GM19397 (cell line): ENCODE data around the gene HDAC4.
"Not testable (repeated sequence)": the region's sequence is repeated elsewhere in the genome, so short reads cannot be mapped to it uniquely, and the experiment has no call there.

ENCODE experiments used
- ATAC-seq: cut with Tn5 transposase; IDR thresholded peaks from one replicate; pipeline ENCODE4 v1.9.1; 2021; ENCODE audit warnings: mild to moderate bottlenecking, moderate library complexity; ENCODE audit not compliant: unreplicated experiment

Gene HDAC4

DNA sequence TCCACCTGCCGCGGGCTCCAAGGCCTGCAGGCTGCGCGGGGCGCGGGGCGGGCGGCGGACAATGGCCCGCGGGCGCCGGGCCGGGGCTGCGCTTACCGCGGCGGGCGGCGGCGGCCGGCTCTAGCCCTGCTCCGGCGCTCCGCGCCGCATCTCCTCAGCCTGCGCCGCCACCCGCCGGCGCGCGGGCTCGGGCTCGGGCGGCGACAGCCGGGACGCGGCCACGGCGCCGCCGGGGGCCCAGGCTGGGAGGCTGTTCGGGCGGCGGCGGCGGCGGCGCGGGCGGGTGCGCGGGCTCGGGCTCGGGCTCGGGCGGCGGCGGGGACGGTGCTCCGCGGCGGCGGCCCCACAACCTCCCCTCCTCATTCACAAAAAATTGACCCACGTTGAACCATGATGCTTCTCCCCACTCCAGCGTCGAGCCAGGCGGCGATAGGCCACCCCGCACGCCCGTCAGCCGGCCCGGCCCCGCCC is at the start of gene HDAC4:
HDAC4 (minus strand) TSS at position 425 of the 471 bp plus-strand sequence. CDS start 48,321 bp downstream, outside the sequence.
- no peak for ATAC-seq

DNA sequence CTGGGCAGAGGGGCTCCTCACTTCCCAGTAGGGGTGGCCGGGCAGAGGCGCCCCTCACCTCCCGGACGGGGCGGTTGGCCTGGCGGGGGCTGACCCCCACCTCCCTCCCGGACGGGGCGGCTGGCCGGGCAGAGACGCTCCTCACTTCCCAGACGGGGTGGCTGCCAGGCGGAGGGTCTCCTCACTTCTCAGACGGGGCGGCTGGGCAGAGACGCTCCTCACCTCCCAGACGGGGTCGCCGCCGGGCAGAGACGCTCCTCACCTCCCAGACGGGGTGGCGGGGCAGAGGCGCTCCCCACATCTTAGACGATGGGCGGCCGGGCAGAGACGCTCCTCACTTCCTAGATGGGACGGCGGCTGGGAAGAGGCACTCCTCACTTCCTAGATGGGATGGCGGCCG is 48.6 kb upstream of the HDAC4 start:
- not testable (repeated sequence) for ATAC-seq

DNA sequence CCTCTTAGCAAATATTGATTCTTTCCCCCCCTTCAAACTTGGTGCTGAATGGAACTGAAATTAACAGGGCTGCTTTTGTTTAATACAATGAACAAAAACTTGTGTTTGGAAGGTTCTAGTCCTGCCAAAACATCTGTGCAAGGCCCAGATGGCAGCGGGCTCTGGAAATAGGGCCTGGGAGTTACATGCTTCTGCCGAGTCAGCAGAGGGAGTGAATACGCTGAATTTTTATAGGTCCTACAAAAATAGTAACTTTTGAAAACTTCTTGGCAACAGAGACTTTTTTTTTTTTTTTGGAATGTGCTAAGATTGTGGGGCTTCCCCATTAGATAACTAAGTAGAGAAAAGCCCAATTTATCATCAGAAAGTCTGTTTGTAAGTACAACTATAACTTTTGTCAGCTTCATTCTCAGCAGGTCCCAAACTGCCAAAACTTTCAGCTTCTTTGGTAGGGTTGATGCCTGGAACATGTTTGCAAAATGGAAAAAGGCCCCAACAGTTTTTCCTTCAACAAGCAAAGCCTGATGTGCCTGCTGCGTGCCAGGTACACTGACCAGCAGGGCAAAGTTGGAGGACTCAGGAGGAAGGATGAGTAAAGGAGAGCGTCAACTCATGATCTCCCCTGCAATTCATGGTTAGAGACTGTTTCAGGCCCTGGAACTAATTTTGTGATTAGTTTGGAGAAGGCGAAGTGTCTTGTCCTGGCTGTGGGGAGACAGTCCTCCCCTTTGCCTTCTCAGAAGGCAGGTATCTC is 45.1 kb upstream of the HDAC4 start:
- no peak for ATAC-seq

DNA sequence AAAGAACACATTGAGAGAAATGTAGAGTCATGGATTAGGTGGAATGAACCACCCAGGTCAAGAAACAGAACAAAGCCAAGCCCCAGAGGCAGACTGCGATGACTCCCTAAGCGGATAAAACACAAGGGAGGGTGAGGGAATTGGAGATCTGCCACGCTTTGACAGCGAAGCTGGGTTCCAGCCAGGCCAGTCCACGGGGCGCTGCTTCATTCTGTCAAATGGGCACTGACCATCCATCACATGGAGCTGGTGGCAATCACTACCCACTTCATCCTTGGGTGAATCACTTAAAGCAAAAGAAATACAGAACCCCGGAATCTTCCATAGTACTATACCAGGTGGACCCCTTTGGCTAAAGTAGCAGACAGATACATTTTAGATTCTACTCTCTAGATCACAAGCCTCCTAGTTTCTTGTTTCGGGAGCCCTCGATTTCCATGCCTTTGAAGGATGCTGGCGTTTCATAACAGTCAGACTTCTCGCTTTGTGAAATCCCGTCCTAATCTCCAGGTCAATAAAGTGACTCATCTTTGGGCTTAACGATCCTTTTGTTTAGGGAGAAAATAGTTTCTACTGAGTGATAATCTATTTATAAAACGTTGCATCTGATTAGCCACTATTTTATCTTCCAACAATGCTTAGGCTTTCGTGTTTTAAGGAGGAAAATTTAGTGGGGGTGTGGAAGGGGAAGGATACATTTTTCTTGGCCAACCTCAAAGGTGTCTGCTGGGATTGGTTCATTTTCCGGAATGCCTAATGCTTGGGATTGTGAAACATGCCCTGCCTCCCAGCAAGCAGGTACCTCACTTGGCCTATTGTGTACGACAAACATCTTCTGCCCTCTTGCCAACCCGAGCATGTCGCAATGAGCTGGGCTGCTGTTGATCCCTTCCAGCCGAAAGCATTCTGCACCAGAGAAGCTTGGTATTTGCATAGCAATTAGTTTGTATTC is 44.1 kb upstream of the HDAC4 start:
- ATAC-seq, result no peak

DNA sequence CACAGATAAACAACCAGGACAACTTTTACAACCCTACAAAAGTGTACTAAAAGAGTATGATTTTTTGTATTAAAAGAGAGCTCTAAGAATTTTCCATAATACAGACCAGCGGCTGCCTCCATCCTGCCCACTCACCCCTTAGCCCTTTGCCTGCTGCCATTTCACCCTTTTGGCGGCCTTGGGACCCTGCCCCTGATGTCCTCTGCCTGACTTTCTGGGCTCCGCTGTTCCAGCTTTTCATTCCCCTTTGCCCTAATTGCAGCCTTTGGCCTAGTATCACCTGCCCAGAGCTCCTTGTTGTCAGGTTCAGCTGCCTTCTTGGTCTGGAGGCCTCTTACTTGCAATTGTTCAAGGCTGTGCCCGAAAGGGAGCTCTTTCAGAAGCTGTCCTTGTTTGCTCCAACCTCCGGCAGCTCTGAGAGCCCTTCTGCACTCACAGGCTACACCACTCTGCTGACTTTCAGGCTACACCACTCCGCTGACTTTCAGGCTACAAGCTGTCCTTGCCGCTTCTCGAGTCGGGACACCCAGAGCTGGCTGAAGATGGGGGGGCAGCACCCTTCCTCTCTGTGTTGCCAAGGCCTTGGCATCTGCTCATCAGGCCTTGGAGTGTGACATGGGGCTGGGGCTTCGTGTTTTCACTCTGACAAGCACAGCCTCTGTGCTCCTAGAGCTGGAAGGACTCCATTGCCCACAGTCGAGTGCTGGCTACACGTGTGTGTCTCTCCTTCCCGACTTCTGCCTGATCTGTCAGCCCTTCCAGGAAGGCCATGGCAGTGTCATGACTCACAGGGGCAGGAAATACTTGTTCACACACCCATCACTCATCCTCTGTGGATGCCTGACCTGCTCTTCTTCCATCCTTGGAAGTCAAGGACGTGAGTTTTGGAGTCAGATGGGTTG is 43.1 kb upstream of the HDAC4 start:
- no peak for ATAC-seq

DNA sequence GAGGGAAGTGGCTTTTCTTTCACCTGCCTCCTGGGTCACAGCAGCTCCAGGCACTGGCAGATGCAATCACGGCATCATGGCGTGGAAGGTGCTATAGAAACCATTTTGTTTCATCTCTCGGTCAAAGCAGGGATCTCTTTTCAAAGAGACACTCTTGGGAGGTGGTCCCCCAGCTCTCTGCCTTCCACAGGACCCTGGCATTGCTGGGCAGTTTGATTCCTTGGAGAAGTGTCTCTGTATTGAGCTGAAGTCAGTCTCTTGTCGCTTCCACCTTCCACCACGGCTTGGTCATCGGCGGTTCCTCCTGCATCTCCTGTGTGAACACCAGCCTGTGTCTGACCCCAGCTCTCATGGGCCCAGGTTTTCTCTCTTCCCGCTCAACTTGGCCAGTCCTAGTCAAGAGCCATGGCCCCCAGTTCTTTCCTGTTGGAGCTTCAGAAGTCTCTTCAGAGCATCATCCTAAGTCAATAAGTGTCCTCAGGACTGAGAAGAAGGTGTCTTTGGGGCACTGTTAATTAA is 42.3 kb upstream of the HDAC4 start:
- ATAC-seq, result no peak

DNA sequence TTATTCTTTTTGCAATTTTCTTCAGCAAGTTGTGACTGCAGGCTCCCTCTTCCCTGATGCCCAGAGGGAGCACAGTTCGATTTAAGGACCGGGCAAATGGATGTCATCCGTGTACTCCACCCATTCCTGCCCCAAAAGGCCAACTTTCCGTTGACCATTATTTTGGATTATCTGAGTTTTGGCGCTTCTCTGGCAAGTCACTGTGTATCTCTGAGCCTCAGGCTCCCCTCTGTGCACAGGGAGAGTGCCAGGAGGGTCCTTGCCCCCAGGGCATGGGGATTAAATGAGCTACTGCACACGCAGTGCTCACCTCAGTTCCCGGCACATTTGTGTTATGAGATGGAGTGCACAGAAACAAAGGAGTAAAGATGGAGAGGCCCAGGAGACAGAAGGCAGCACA is 41.4 kb upstream of the HDAC4 start:
- ATAC-seq, result no peak

DNA sequence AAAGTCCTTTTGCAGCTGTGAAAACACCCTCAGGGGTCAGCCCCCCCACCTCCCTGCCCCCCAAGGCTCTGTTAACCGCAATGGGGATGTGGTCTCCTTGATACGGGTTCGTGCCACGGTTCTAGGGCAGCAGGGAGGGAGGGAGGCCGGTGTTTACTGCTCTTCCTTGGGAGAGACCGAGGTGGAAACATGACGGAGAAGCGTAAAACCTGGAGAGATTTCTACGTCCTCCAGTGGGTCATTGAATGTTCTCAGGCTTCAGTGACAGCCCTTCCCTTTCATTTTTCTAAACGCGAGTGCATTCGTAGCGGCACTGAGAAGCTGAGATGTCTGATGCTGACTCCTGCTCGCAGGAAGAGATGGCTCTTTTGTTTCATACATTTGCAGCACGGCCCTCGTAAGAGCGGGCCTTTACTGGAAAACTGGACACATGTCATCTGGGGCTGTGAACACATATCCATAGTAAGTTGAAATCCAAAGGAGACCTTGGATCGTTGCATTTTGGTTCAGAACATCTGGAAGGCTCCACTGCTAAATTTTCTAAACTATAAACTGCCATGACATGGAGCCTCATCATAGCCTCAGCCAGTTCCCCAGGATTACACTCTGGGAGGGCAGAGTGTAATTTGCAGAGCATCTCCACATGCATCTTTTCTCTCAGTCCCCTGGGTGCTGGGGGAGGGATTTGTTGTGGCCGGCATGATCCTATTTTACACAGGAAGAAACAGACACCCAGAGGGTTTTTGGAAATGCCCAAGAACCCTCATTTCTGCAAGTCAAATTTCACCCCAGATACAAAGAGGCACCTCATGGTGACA is 40.6 kb upstream of the HDAC4 start:
- no peak for ATAC-seq

DNA sequence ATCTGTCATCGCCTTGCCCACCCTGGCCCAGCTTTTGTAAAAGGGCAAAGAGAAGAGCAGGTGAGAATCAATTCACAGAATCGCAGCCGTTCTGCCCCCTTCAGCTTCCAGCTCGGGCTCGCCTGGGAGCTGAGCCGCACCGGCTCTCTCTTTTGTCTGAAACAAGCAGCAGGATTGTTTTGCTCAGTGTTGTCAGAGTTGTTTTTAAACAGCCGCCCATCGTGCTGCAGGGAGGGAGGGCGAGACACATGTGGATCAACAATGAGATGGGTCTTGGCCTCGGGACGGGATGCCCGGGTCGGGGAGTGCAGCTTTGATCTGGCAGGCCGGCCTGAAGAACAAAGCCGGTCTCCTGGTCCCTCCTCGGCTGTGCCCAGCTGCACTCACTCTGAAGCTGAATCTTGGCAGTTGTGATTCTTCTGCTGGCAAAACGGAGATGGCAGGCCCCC is 39.7 kb upstream of the HDAC4 start:
- ATAC-seq, result no peak

DNA sequence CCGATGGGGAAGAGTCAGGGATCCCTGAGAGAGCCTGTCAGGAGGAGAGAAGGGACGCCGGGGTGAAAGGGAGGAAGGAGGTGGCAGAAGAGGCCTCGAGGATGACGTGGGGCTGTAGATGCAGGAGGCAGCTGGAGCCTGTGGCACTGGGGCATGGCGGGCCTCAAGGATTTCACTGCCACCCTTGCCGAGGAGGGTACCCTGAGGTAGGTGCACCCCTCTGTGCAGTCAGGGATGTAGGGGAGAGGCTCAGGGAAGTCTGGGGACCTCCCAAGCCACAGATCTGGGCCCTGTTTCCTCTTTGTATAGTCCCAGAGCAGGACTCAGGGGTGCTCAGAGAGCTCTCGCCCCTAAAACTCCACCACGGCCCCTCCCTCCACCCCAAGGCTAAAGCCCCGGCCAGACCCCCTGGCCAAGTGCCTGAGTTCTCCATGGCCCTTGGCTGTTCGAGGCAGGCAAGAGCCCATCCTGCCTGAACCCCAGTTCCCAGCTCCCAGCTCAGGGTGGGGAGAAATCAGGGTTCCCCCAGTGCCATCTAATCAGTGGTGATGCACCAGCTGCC is 39.0 kb upstream of the HDAC4 start:
- no peak for ATAC-seq

DNA sequence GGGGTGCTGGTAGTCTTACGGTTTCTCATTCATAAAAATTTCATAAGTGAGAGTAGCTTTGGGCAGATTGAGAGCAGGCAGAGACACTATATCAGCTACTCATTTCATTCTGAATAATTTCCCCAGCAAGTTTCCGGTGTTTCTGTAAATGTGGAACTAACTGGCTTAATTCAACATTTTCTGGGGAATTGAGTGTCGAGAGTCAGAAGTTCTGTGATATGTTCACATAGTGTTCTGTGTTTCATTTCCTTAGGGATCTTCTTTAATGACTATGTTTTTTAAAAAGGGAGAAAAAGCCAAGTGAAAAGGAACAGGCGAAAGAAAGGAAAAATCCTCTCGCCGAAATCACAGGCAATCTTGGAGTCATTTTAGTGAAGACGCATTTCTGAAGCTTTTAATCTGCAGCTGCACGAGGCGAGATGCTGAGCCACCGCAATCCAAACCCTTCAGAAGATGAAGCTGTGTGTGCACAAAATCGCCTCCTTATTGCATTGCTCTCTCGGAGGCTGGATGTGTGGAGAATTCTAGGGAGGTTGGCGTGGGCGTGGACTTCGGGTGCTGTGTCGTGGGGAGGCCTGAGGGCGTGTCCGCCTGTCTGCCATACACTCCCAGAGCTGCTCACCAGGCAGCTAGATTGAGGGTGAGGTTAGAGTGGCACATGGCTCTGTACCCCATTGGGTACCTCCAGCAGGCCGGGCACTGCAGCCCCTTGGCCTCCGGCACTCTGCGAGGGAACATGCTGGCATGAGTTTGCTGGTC is 38.4 kb upstream of the HDAC4 start:
- no peak for ATAC-seq

DNA sequence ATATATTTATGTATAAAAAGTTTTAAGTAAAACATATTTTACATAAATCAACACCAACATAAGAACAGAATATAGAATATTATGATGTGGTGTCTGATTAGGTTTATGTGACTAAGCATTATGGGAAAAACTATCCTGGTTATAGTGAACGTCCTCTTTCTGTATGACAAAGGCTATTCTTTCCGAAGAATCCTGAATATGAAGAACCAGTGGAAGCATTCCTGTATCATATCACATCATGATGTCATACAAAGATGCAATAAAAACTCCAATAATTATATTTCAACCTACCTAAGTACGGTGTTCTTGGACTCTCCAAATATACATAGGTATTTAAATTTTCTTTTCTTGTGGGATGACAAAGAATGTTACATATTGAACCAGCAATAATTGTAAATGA is 37.5 kb upstream of the HDAC4 start:
- ATAC-seq, result no peak

DNA sequence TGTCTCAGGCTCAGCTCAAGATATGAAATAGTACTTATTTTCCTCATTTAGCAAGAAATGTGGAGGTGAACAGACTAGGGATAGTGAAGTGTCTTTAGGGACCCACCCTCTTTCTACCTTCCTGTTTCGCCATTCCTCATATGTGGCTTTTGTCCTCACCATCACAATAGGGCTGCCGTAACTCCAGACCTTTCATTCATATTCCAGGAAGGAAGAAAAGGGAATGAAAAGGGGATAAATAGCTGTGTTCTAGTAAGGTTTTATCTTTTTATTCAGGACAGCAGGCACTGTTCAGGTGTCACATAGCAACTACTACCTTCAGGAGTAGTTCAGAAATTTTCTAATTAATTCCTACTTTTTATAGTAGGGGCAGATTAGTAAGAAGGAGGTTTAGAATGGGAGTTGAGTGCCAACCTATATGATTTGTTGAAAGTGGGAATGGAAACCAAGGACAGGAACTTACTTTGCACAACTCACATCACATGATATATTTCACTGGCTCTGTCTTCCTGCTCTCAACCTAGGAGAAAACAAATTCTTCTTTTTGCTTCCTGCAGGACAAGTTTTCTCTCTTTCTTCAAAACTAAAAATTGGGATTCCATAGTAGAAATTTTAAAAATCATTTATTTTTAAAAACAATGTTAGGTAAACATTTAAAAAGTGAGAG is 36.0 kb upstream of the HDAC4 start:
- ATAC-seq, result no peak

DNA sequence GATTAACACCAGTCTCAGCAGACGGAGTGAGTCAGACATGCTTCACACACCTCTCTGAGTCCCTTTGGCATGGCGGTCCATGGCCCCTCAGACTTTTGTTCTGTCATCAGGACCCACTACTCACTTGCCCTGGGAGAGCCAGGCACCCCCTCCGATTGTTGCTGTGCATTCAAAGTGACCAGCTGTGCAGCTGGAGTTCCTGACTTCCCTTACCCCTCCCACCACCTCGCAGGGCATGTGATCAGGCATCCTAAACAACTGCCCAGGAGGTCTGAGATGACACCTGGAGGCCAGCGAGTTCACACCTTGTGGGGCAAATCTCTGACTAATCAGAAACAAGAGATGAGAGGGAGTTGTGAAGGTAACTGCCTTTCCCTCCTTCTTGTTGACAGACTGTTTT is 35.3 kb upstream of the HDAC4 start:
- no peak for ATAC-seq

DNA sequence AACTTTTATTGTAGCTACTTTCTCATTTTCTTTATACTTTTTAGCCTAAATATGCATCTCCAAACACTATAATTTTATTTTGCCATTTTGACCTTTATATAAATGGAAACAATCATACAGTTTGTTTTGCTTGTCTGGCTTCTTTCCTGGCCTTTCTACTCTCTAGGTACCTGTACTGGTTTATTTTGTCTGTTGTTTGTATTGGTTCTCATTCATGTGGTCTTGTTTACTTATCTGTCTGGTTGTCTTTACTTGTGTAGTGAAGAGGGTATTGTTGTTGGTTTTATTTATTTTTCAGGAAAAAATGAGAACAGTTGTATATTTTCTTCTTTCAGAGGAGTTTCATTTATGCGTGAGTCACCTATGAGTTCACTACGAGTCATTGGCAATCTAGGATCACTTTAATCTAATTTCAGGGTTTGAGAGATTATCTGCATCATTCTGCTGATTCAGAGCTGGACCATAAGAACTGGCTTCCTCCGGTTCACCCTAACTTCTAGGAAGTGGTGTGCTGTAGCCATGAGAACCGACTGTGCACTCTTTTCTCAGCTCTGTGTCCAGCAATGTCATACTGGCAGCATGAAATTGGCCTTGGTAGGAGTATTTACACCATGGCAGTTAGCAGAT is 33.1 kb upstream of the HDAC4 start:
- ATAC-seq, result no peak

DNA sequence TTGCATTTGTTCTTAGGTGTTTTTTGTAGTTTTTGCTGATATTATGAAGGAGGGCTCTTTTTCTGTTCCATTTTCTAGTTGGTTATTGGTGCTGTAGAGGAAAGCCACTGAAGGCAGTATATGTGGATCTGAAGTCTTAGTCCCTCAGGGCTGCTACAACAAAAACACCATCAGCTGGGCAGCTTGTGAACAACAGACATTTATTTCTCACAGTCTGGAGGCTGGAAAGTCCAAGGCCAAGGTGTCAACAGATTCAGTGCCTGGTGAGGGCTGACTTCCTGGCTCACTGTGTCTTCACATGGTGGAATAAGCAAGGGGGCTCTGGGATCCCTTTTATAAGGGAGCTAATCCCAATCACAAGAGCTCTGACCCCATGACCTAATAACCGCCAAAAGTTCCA is 31.4 kb upstream of the HDAC4 start:
- no peak for ATAC-seq

DNA sequence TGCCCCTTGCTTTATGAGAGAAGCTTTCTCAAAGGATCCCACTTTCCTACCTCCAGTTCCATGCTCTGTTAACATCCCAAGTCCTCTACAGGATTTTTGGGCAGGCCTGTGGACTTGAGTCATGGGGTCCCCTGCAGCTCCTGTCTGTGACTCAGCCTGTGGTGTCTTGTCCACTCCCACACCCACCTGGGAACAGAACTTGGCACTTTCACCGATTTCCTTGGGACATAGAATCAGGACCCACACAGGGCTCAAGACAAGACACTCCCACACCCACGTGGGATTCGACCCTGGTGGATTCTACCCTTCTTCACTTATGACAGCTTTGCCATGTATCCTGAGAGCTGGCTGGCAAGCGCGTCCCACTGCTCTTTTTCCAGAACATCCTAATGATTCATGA is 30.7 kb upstream of the HDAC4 start:
- ATAC-seq, result no peak
